NT2/D1 (cell line): ENCODE results near the gene EFNA3.

Source experiments
- DNase-seq: peaks from one replicate; pipeline ENCODE4 v3.0.0-alpha.2; 2011; ENCODE audit warnings: low read depth, low spot score
- H3K27me3 ChIP-seq: 2 replicates; pipeline ENCODE4 v1.6.0; 2011; ENCODE audit warnings: mild to moderate bottlenecking; ENCODE audit not compliant: insufficient read length, insufficient read depth
- H3K36me3 ChIP-seq: 2 replicates; pipeline ENCODE4 v1.6.1; 2011; ENCODE audit warnings: mild to moderate bottlenecking, low read length, mixed read lengths; ENCODE audit not compliant: insufficient read depth, insufficient read length
- H3K4me1 ChIP-seq: 2 replicates; pipeline ENCODE4 v1.5.1; 2011; ENCODE audit not compliant: insufficient read depth, insufficient read length
- H3K4me3 ChIP-seq: 2 replicates; pipeline ENCODE4 v1.5.1; 2011; ENCODE audit warnings: low read depth; ENCODE audit not compliant: insufficient read length
- H3K9ac ChIP-seq: 2 replicates; pipeline ENCODE4 v1.6.0; 2011; ENCODE audit warnings: low read depth; ENCODE audit not compliant: insufficient read length
- H3K9me3 ChIP-seq: 2 replicates; pipeline ENCODE4 v1.5.1; 2011; ENCODE audit warnings: mild to moderate bottlenecking, low read length; ENCODE audit not compliant: insufficient read depth
- SUZ12 ChIP-seq: IDR thresholded peaks from 2 replicates; pipeline ENCODE4 v1.6.1; 2011; ENCODE audit not compliant: insufficient read length, insufficient read depth; ENCODE audit errors: extremely low read depth
- YY1 ChIP-seq: IDR thresholded peaks from 2 replicates; pipeline ENCODE4 v1.6.1; 2011; ENCODE audit not compliant: insufficient read length, insufficient read depth
- ZNF274 ChIP-seq: IDR thresholded peaks from 2 replicates; pipeline ENCODE4 v1.6.1; 2011; ENCODE audit warnings: mild to moderate bottlenecking, low read depth, low read length

Gene EFNA3

DNA sequence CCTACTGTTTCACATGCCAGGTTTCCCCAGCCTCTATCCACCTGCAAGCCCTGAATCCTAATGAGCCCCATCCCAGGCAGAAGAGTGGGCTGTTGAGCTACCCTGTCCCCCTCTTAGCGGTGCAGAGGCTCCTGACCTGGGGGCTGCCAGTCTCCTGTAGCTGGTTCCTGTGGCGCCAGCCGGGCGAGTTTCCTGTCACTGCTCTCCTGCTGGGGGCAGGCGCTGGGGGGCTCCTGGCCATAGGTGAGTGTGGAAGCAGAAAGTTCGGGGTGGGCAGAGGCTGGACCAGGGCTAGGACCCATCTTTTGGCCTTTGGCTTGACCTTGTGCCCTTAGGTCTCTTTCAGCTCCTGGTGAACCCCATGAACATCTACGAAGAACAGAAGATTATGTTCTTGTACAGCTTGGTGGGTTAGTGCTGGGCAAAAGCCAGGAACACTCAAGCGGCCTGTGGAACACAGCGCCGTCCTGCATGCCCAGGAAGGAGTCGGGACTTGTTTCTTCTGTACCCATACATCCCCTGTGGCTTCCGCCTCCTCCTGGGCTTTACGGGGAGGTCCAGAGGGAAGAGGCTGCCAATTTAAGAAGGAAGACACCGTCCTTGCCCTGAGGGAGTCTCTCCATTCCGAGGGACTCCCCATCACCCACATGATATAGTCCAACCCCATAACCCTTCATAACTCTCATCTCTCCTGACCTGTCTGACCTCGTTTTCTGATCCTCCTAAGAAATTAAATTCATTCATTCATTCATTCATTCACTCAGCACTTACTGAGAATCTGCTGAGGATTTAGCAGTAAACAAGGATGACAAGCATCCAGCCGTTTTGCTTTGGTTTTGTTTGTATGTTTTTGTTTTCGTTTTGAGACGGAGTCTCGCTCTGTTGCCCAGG lies 44.1 kb upstream of the EFNA3 start:
- peaks cover 7% of the 10 kb centered on the region for H3K4me1 ChIP-seq
- H3K27me3 ChIP-seq = no peaks in the 10 kb centered on the region
- H3K9ac ChIP-seq = no peak overlapping the region
- H3K9me3 ChIP-seq = no peaks in the 10 kb centered on the region
- no peak for TF ChIP-seq SUZ12
- no peak for TF ChIP-seq ZNF274
- TF ChIP-seq YY1 = no peak
- no peak overlapping the region for H3K4me3 ChIP-seq
- no peaks in the 10 kb centered on the region for H3K36me3 ChIP-seq
- no peak for DNase-seq

DNA sequence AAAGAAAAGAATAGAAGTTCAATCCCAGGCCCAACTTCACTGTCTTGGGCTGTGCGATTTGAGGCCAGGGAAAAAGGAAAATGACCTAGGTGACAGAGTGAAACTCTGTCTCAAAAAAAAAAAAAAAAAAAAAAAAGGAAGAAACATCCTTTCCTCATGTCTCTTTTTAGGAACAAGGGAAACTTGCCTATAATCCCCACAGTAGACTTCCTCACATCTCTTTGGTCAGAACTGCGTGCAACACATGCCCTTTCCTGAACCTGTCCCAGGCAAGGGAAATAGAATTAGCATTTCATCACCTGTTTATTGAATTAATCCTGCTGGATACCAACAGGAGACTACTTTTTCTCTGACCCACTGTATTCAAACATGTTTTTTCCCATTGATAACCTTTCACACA lies 42.7 kb upstream of the EFNA3 start:
- no peak for TF ChIP-seq ZNF274
- no peak for TF ChIP-seq YY1
- no peak for TF ChIP-seq SUZ12
- no peaks in the 10 kb centered on the region for H3K36me3 ChIP-seq
- H3K4me3 ChIP-seq = no peak overlapping the region
- peaks cover 7% of the 10 kb centered on the region for H3K4me1 ChIP-seq
- H3K9me3 ChIP-seq = no peaks in the 10 kb centered on the region
- no peak overlapping the region for H3K9ac ChIP-seq
- H3K27me3 ChIP-seq = no peaks in the 10 kb centered on the region
- DNase-seq = no peak

DNA sequence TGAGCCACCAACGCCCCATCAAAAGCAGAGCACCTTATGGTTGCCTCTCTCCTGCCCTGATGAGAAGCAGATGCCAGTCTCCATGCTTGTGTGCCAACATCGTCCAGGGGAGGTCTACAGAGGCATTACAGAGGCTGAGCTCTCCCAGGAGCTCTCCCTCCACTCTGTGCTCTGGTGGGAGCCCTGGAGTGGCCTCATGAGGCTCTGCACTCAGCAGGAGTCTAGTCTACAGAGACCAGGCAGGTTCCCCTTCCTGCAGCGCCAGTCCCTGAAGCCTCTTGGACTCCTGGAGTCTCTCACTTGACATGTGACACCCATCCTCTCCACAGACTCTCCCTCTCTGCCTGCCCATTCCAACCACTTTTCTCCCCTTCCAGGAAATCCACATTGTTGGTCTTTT lies 41.6 kb upstream of the EFNA3 start:
- no peak for DNase-seq
- no peak for TF ChIP-seq ZNF274
- no peak for TF ChIP-seq YY1
- no peak for TF ChIP-seq SUZ12
- no peak overlapping the region for H3K4me3 ChIP-seq
- no peaks in the 10 kb centered on the region for H3K36me3 ChIP-seq
- H3K4me1 ChIP-seq = peaks cover 7% of the 10 kb centered on the region
- H3K9me3 ChIP-seq = no peaks in the 10 kb centered on the region
- H3K9ac ChIP-seq = no peak overlapping the region
- H3K27me3 ChIP-seq = no peaks in the 10 kb centered on the region

DNA sequence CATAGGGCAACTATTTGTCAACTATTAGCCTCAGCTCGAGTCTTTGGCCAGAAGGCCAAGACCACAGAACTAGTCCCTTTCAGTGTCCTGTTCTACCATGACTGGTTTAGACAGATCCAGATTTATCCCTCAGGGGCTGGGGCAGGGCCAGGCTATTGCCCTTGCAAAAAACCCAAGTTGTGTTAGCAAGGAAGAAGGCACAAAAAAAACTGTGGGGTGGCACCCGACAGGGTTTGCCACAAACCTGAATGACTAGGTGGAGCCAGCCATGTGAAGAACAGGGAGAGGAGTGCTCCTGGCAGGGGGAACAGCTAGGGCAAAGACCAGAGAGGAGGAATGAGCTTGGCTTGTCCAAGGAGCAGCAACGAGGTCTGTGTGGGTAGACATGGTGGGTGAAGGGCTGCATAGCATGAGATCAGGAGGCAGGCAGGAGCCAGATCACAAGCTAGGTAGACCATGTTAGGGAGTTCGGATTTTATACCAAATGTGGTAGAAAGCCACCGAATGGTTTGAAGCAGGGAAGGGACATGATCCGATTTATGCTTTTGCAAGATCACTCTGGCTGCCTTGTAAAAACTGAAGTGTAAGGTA lies 40.7 kb upstream of the EFNA3 start:
- Histone ChIP-seq H3K4me1 (peaks cover 8% of the 10 kb centered on the region), H3K9me3 (no peaks in the 10 kb centered on the region), H3K36me3 (no peaks in the 10 kb centered on the region), H3K27me3 (no peaks in the 10 kb centered on the region), H3K4me3 (no peak overlapping the region), H3K9ac (no peak overlapping the region)
- TF ChIP-seq SUZ12 (no peak), ZNF274 (no peak), YY1 (no peak)
- no peak for DNase-seq

DNA sequence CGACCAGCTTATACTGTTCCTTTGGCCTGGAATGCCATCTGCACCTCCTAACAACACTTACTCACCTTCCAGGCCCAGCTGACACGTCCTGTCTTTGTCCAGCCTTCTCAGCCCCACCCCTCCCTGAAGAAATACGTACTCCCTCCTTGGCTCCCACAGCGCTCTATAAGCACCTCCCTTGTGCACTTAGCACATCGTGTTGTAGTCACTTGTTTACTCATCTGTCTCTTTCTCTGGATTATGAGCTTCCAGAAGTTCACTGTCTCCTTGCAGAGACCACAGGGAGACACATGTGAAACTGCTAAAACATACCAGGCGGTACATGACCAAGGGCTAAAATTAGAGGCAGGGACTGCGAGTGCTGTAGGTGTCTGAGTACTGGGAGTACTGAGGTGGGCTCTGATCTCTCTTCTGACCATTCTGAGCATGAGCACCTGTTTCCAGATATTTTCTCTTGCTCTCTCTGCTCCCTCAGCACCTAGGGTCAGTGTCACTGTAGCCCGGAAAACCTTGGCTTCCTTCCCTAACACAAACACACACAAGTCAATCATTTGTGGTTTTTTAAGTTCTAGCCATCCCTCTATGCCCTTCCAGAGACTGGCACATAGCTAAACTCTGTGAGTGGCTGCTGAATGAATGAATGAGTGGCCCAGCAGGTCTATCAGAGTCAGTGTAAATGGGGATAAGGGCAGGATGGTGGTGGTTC lies 39.9 kb upstream of the EFNA3 start:
- Histone ChIP-seq H3K9me3 (no peaks in the 10 kb centered on the region), H3K27me3 (no peaks in the 10 kb centered on the region), H3K4me3 (no peak overlapping the region), H3K9ac (no peak overlapping the region), H3K36me3 (no peaks in the 10 kb centered on the region), H3K4me1 (peaks cover 9% of the 10 kb centered on the region)
- TF ChIP-seq YY1 = no peak
- no peak for TF ChIP-seq ZNF274
- no peak for TF ChIP-seq SUZ12
- no peak for DNase-seq

DNA sequence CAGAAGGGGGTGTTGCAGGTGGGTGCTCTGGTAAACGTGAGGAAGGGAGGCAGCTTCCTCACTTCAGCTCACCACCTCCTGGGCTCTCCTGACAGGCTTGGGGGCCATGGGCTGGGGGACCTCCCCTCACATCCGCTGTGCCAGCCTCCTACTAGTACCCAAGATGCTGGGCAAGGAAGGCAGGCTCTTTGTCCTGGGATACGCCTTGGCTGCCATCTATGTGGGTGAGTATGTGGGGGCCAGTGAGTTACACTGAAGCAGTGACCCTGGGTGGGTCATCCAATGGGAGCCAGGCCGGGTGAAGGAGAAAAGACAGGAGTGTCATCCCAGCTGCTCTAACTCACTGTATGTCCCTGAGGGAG lies 39.3 kb upstream of the EFNA3 start:
- H3K9me3 ChIP-seq = no peaks in the 10 kb centered on the region
- H3K36me3 ChIP-seq = no peaks in the 10 kb centered on the region
- no peaks in the 10 kb centered on the region for H3K27me3 ChIP-seq
- TF ChIP-seq YY1 = no peak
- TF ChIP-seq SUZ12 = no peak
- no peak for TF ChIP-seq ZNF274
- H3K4me3 ChIP-seq = no peak overlapping the region
- no peak for DNase-seq
- H3K9ac ChIP-seq = no peak overlapping the region
- peaks cover 12% of the 10 kb centered on the region for H3K4me1 ChIP-seq

DNA sequence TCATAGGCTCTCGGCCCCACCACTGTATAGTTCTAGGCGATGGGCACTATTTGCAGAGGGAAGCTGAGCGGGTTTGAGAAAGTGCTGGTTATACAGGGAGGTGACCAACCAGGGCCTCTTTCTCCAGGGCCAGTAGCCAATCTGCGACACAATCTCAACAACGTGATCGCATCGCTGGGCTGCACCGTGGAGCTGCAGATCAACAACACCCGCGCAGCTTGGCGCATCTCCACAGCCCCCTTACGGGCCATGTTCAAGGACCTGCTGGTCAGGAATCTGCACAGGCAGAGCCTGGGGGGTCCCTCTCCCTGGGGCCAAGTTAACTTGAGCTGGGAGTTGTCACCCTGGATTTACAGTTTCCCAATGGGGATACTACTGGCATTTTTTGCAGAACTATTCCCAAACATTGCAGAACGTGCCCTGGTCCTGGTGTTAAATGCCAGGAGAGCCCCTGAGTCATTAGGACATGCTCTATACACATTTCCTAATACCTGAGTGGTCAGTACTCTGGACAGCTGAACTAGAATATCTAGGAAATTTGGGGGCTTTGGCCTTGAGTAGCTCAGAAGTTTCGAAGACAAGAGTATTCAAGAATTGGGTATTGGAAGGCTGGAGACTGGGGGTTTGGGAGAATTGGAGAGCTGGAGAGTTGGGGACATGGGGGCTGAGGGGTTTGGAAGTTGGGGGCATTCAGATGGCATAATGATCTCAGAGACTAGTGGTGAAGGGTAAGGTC lies 38.1 kb upstream of the EFNA3 start:
- TF ChIP-seq YY1 = no peak
- no peak for TF ChIP-seq SUZ12
- no peak for TF ChIP-seq ZNF274
- no peak overlapping the region for H3K4me3 ChIP-seq
- H3K36me3 ChIP-seq = no peaks in the 10 kb centered on the region
- H3K9ac ChIP-seq = no peak overlapping the region
- H3K9me3 ChIP-seq = no peaks in the 10 kb centered on the region
- H3K4me1 ChIP-seq = peaks cover 22% of the 10 kb centered on the region
- H3K27me3 ChIP-seq = no peaks in the 10 kb centered on the region
- no peak for DNase-seq
